A549 treated with AZD2906 at 1 μM for 4 hours (cell line): ENCODE measurements around the gene CAB39L. TPM values are rescaled to one million over a fixed set of nuclear protein-coding genes. Genes with fewer than 3 reads are reported as not detected.

Experiments
- total RNA-seq: library from RNA; stranded (reverse); fragments of 200-300 nt; extraction: Qiagen RNA extraction; gene quantifications from 5 replicates; pipeline ENCODE4 v1.2.3, GENCODE V29; 2022

The CAB39L gene
- 1.4 to 2.5 TPM (median 1.8 TPM) in 5 replicates for total RNA-seq

GRCh38 chr13:49443704-49444523 lies at the start of gene CAB39L, which contains the start of gene SETDB2:
Gene CAB39L (minus strand): TSS chr13:49444064. CDS start chr13:49382910, 61,154 bp downstream.
Gene SETDB2 (plus strand): TSS chr13:49444274. CDS start chr13:49451894, 7,620 bp downstream.

Other genes with a start within 250 kb of the CAB39L start
- 0.39 to 0.66 TPM (median 0.57 TPM) in 5 replicates for gene MLNR, start 223.7 kb downstream of the CAB39L start, total RNA-seq
- 7.6 to 8.7 TPM (median 8.5 TPM) in 5 replicates for gene CDADC1, start 196.1 kb downstream of the CAB39L start, total RNA-seq
- 1.6 to 2.1 TPM (median 1.8 TPM) in 5 replicates for gene SETDB2, start 210 bp upstream of the CAB39L start, total RNA-seq
- gene PHF11, start 51.9 kb upstream of the CAB39L start, total RNA-seq = 5.1 to 6.2 TPM (median 5.9 TPM) in 5 replicates
- 7.7 to 9.6 TPM (median 8.8 TPM) in 5 replicates for gene RCBTB1, start 141.5 kb upstream of the CAB39L start, total RNA-seq
- not detected in 5 replicates for gene ARL11, start 184.4 kb upstream of the CAB39L start, total RNA-seq
- 38.8 to 70.0 TPM (median 68.2 TPM) in 5 replicates for gene EBPL, start 247.4 kb upstream of the CAB39L start, total RNA-seq